Parietal lobe (tissue), 1 donor: ENCODE results near the gene ZFP14. TPM values are rescaled to one million over a fixed set of nuclear protein-coding genes. Genes with fewer than 3 reads are reported as not detected.

Experiments used
- total RNA-seq: library from RNA; depleted of rRNA; stranded (reverse); fragments of >200 nt; gene quantifications from one replicate; pipeline ENCODE4 v1.2.3, GENCODE V29; 2014

The ZFP14 gene
- 44.4 TPM for total RNA-seq

GRCh38 chr19:36378625-36379509 is at the start of gene ZFP14:
Gene ZFP14, minus strand, starts transcription at chr19:36379201. Its CDS starts 11,309 bp downstream, at chr19:36367892.

GRCh38 chr19:36418287-36419001 is 39.4 kb upstream of the ZFP14 start, which contains the start of gene ZFP82:
Gene ZFP82, minus strand, starts transcription at chr19:36418644. Its CDS starts 8,855 bp downstream, at chr19:36409789.

Other genes starting within 250 kb of the ZFP14 start
- gene CAPNS1, start 239.1 kb downstream of the ZFP14 start, total RNA-seq: 77.6 TPM
- 1.3 TPM for gene COX7A1, start 226.8 kb downstream of the ZFP14 start, total RNA-seq
- gene ZNF565, start 164.5 kb downstream of the ZFP14 start, total RNA-seq: 30.0 TPM
- gene ZNF146, start 164.1 kb downstream of the ZFP14 start, total RNA-seq: 115 TPM
- gene ZFP82, start 39.4 kb upstream of the ZFP14 start, total RNA-seq: 49.5 TPM
- 61.3 TPM for gene ZNF566, start 110.4 kb upstream of the ZFP14 start, total RNA-seq
- gene ZNF260, start 149.1 kb upstream of the ZFP14 start, total RNA-seq: 48.8 TPM
- 58.8 TPM for gene ZNF529, start 194.1 kb upstream of the ZFP14 start, total RNA-seq
- gene ZNF382, start 226.1 kb upstream of the ZFP14 start, total RNA-seq: 202 TPM